Measurements from ENCODE around the gene MEGF11.
"Not testable (repeated sequence)": the region's sequence is repeated elsewhere in the genome, so short reads cannot be mapped to it uniquely, and the experiment has no call there.

Gene MEGF11

DNA sequence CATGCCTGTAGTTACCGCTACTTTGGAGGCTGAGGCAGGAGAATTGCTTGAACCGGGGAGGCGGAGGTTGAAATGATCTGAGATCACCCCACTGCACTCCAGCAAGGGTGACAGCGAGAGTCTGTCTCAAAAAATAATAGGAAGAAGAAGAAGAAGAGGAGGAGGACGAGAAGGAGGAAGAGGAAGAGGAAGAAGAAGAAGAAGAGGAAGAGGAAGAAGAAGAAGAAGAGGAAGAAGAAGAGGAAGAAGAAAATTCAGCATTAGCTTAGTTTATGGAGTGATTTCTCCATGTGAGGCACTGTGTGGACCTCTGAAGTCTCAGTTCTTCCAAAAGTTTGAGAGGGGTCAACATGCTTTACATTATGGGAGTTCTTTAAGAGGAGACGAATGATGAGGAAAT lies 17.4 kb upstream of the MEGF11 start:
- peaks cover 8% of the 10 kb centered on the region for H3K4me1 ChIP-seq (ENCODE audit: control insufficient read depth, insufficient read depth, low read length, poor library complexity, severe bottlenecking)
- WGBS, 2 experiments (ENCODE audit: insufficient coverage in 2 of 2), result 76 to 83% methylated on average over 6 of the region's 6 CpGs
- H3K4me3 ChIP-seq (ENCODE audit: extremely low read depth, insufficient read depth, low read length, poor library complexity, severe bottlenecking), result no peak overlapping the region
- no peaks in the 10 kb centered on the region for H3K36me3 ChIP-seq (ENCODE audit: control insufficient read depth, insufficient read depth, low read length)
- H3K27ac ChIP-seq (ENCODE audit: low read depth, low read length, severe bottlenecking), result no peak overlapping the region
- no peaks in the 10 kb centered on the region for H3K9me3 ChIP-seq (ENCODE audit: control insufficient read depth, low read length)

DNA sequence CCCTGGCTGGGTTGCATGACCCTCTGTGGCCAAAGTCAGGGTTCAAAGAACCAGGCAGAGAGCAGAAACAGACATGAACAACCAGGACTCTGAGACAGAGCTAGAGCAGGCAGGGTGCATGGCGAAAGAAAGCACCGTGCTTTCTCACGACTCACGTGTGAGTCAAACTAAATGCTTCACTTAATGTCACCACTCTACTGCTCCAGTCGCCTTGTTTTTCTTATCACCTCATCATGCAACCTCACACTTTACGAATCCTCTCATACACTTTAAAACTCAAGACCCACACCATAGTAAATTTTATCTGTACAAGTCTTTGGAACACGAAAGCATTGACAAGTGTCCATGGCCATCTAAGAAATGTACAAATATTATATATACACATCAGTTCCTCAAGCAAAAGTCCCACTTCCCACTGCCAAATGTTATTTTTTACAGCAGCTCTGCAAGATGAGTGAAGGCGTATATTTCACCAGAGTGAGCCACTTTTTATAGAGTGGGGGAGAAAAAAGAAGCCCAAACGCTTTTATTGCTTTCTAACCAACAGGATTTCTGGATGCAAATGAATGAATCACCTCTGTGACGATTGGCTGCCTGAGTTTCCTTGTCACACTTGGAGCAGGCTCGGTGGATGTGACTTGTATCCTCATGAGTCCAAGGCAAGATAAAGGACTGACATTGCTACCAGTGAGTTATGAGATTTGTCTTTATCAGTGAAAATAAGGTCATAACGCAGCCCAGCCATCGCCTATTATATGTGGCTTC lies 16.0 kb upstream of the MEGF11 start:
- H3K9me3 ChIP-seq (ENCODE audit: control insufficient read depth, low read length), result no peaks in the 10 kb centered on the region
- H3K4me3 ChIP-seq (ENCODE audit: extremely low read depth, insufficient read depth, low read length, poor library complexity, severe bottlenecking), result no peak overlapping the region
- H3K4me1 ChIP-seq (ENCODE audit: control insufficient read depth, insufficient read depth, low read length, poor library complexity, severe bottlenecking), result peaks cover 8% of the 10 kb centered on the region
- H3K27ac ChIP-seq (ENCODE audit: low read depth, low read length, severe bottlenecking), result peak overlapping the region; percentile 55
- no peaks in the 10 kb centered on the region for H3K36me3 ChIP-seq (ENCODE audit: control insufficient read depth, insufficient read depth, low read length)
- WGBS, 2 experiments (ENCODE audit: insufficient coverage in 2 of 2), result 53 to 63% methylated on average over 10 to 11 of the region's 13 CpGs

GRCh38 chr15:66264859-66265513 lies 11.4 kb upstream of the MEGF11 start:
- WGBS, 2 experiments (ENCODE audit: insufficient coverage in 2 of 2), result 84 to 94% methylated on average over 9 to 13 of the region's 20 CpGs
- peaks cover 8% of the 10 kb centered on the region for H3K4me1 ChIP-seq (ENCODE audit: control insufficient read depth, insufficient read depth, low read length, poor library complexity, severe bottlenecking)
- H3K9me3 ChIP-seq (ENCODE audit: control insufficient read depth, low read length), result no peaks in the 10 kb centered on the region
- H3K36me3 ChIP-seq (ENCODE audit: control insufficient read depth, insufficient read depth, low read length), result no peaks in the 10 kb centered on the region
- H3K27ac ChIP-seq (ENCODE audit: low read depth, low read length, severe bottlenecking), result no peak overlapping the region
- no peak overlapping the region for H3K4me3 ChIP-seq (ENCODE audit: extremely low read depth, insufficient read depth, low read length, poor library complexity, severe bottlenecking)

DNA sequence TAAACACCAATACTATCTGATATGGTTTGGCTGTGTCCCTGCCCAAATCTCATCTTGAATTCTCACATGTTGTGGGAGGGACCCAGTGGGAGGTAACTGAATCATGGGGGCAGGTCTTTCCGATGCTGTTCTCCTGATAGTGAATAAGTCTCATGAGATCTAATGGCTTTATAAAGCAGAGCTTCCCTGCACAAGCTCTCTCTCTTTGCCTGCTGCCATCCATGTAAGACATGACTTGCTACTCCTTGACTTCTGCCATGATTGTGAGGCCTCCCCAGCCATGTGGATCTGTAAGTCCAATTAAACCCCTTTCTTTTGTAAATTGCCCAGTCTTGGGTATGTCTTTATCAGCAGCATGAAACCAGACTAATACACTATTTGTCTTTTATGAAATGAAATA lies 9.3 kb upstream of the MEGF11 start:
- WGBS, 2 experiments (ENCODE audit: insufficient coverage in 2 of 2), result 100% methylated on average over 1 of the region's 1 CpG; no CpG with 5 or more reads in 1 of the 2 experiments
- H3K4me3 ChIP-seq (ENCODE audit: extremely low read depth, insufficient read depth, low read length, poor library complexity, severe bottlenecking); H3K9me3 ChIP-seq (ENCODE audit: control insufficient read depth, low read length); H3K36me3 ChIP-seq (ENCODE audit: control insufficient read depth, insufficient read depth, low read length); H3K4me1 ChIP-seq (ENCODE audit: control insufficient read depth, insufficient read depth, low read length, poor library complexity, severe bottlenecking); H3K27ac ChIP-seq (ENCODE audit: low read depth, low read length, severe bottlenecking): not testable (repeated sequence)

DNA sequence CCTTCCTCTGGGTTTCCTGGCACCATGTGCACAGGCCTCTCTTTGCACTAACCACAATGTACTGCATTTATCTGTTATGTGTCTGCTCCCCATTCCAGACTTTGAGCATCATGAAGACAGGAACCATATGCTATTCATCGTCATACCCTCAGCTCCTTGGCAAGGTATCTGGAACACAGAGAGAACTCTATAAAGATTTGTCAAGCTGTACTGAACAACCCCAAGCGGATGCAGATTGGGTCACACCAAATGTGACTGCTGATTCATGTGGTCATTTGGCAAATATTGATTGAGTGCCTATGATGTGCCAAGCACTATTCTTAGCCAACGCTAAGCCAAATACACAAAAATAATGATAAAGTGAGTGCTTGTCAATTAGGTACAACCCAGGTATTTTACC lies 7.5 kb upstream of the MEGF11 start:
- Histone ChIP-seq H3K4me1 (ENCODE audit: control insufficient read depth, insufficient read depth, low read length, poor library complexity, severe bottlenecking) (no peaks in the 10 kb centered on the region), H3K4me3 (ENCODE audit: extremely low read depth, insufficient read depth, low read length, poor library complexity, severe bottlenecking) (no peak overlapping the region), H3K27ac (ENCODE audit: low read depth, low read length, severe bottlenecking) (no peak overlapping the region), H3K36me3 (ENCODE audit: control insufficient read depth, insufficient read depth, low read length) (no peaks in the 10 kb centered on the region), H3K9me3 (ENCODE audit: control insufficient read depth, low read length) (no peaks in the 10 kb centered on the region)
- 100% methylated on average over 1 to 2 of the region's 3 CpGs for WGBS, 2 experiments (ENCODE audit: insufficient coverage in 2 of 2)

GRCh38 chr15:66256692-66257091 lies 3.1 kb upstream of the MEGF11 start:
- no peaks in the 10 kb centered on the region for H3K36me3 ChIP-seq (ENCODE audit: control insufficient read depth, insufficient read depth, low read length)
- H3K9me3 ChIP-seq (ENCODE audit: control insufficient read depth, low read length), result no peaks in the 10 kb centered on the region
- whole genome bisulfite sequencing, 2 experiments (ENCODE audit: insufficient coverage in 2 of 2), result 100% methylated on average over 1 of the region's 3 CpGs; no CpG with 5 or more reads in 1 of the 2 experiments
- H3K4me1 ChIP-seq (ENCODE audit: control insufficient read depth, insufficient read depth, low read length, poor library complexity, severe bottlenecking), result peaks cover 8% of the 10 kb centered on the region
- H3K4me3 ChIP-seq (ENCODE audit: extremely low read depth, insufficient read depth, low read length, poor library complexity, severe bottlenecking), result no peak overlapping the region
- H3K27ac ChIP-seq (ENCODE audit: low read depth, low read length, severe bottlenecking), result no peak overlapping the region

GRCh38 chr15:66254951-66255676 lies 1.6 kb upstream of the MEGF11 start:
- Histone ChIP-seq H3K27ac (ENCODE audit: low read depth, low read length, severe bottlenecking) (no peak overlapping the region), H3K4me1 (ENCODE audit: control insufficient read depth, insufficient read depth, low read length, poor library complexity, severe bottlenecking) (peaks cover 8% of the 10 kb centered on the region), H3K36me3 (ENCODE audit: control insufficient read depth, insufficient read depth, low read length) (no peaks in the 10 kb centered on the region), H3K4me3 (ENCODE audit: extremely low read depth, insufficient read depth, low read length, poor library complexity, severe bottlenecking) (no peak overlapping the region), H3K9me3 (ENCODE audit: control insufficient read depth, low read length) (no peaks in the 10 kb centered on the region)
- 42 to 56% methylated on average over 16 to 17 of the region's 19 CpGs for WGBS, 2 experiments (ENCODE audit: insufficient coverage in 2 of 2)

GRCh38 chr15:66254089-66254950 lies 770 bp upstream of the MEGF11 start:
- 1 to 3% methylated on average over 25 to 27 of the region's 36 CpGs for WGBS, 2 experiments (ENCODE audit: insufficient coverage in 2 of 2)
- peak overlapping the region; percentile 43 for H3K4me3 ChIP-seq (ENCODE audit: extremely low read depth, insufficient read depth, low read length, poor library complexity, severe bottlenecking)
- H3K36me3 ChIP-seq (ENCODE audit: control insufficient read depth, insufficient read depth, low read length), result no peaks in the 10 kb centered on the region
- no peaks in the 10 kb centered on the region for H3K9me3 ChIP-seq (ENCODE audit: control insufficient read depth, low read length)
- H3K4me1 ChIP-seq (ENCODE audit: control insufficient read depth, insufficient read depth, low read length, poor library complexity, severe bottlenecking), result peaks cover 8% of the 10 kb centered on the region
- no peak overlapping the region for H3K27ac ChIP-seq (ENCODE audit: low read depth, low read length, severe bottlenecking)

GRCh38 chr15:66252685-66253417 lies 699 bp downstream of the MEGF11 start:
- no peak overlapping the region for H3K27ac ChIP-seq (ENCODE audit: low read depth, low read length, severe bottlenecking)
- peak overlapping the region; percentile 43 for H3K4me3 ChIP-seq (ENCODE audit: extremely low read depth, insufficient read depth, low read length, poor library complexity, severe bottlenecking)
- H3K36me3 ChIP-seq (ENCODE audit: control insufficient read depth, insufficient read depth, low read length), result no peaks in the 10 kb centered on the region
- 0% methylated on average over 49 to 57 of the region's 64 CpGs for WGBS, 2 experiments (ENCODE audit: insufficient coverage in 2 of 2)
- H3K4me1 ChIP-seq (ENCODE audit: control insufficient read depth, insufficient read depth, low read length, poor library complexity, severe bottlenecking), result peaks cover 8% of the 10 kb centered on the region
- H3K9me3 ChIP-seq (ENCODE audit: control insufficient read depth, low read length), result no peaks in the 10 kb centered on the region

Measured in mesodermal cell (in vitro differentiated cells).